GM18505 (cell line): Measurements from ENCODE around the gene PITPNC1.
"Not testable (repeated sequence)": the region's sequence is repeated elsewhere in the genome, so short reads cannot be mapped to it uniquely, and the experiment has no call there.

Experiments
- ATAC-seq: cut with Tn5 transposase; IDR thresholded peaks from one replicate; pipeline ENCODE4 v1.9.1; 2021; ENCODE audit not compliant: unreplicated experiment
- POLR2A ChIP-seq: IDR thresholded peaks from 4 replicates; pipeline ENCODE4 v1.6.1; 2011; ENCODE audit warnings: borderline replicate concordance; ENCODE audit not compliant: insufficient read depth, insufficient read length; ENCODE audit errors: extremely low read depth

PITPNC1 gene

DNA sequence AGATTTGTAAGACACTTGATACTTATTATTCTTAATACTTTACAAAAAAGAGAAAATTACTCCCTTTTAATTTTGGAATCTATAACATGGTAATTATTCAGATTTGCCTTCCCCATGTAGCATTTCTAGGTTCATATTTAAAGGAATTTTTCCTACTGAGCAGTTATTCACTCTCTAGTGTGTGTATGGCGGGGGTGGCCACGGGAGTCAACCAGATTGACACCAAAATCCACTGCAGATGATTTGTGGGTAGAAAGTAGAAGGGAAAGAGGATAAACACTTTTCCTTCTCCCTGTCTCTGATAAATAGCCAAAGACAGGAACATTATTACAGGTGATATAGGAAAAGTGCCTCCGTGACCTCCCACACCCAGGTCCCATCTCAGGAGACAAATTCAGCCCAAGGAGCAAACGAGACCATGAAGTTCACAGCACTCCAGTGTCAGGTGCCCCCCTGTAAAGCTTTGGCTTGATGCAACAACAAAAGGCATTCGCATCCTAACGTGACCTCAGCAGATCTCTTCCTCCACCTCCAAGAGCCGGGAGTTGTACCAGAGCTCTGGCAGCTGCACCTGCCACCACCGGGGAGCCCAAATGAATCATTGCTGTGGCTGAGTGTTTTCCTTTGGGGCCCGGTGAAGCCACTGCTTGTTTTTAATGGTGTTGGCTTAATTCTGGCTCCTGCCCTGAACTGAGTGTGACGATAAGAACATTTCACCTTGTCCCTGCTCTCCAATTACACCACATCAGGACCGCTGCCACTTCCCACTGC, 248.0 kb downstream of the PITPNC1 start:
- no peak for ATAC-seq
- no peak for TF ChIP-seq POLR2A

- no peak for ATAC-seq
- no peak for TF ChIP-seq POLR2A
Measured at GRCh38 chr17:67625971-67626370, 248.9 kb downstream of the PITPNC1 start.

DNA sequence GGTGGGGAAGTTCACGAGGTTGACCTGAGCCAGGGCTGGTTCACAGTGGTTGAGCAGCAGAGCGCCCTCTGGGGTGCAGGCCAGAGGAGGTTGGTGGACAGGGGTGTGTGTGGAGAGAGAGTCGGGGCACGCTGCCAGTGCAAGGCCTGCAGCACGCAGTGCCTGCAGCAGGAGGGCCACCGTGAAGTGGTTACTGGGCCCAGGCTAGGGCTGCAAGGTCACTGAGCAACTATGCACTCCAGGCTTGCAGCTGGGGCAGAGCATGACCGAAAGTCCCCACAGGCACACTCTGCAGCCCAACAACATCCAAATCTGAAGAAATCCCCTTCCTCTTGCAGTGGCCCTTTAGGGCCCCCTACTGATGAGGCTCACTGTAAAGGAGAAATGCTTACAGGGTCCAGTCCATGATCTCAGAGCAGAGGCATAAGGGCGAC, 251.5 kb downstream of the PITPNC1 start:
- TF ChIP-seq POLR2A, result no peak
- no peak for ATAC-seq

DNA sequence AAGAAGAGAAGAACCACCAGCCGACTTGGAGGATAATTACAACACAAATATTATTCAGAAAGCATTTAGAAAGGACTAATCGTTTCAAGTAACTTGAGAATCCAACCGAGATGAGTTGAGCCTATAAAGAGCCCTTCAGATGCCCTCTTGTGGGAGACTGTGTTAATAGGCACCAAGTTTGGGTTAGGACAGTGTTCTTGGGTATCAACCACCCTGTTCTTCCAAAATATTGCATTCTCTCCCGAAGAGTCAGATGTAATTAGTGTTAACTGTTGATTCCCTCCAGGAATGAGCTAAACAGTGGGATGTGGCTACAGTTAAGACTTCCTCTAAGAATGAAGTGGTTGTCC, 252.9 kb downstream of the PITPNC1 start:
- no peak for ATAC-seq
- TF ChIP-seq POLR2A, result no peak

DNA sequence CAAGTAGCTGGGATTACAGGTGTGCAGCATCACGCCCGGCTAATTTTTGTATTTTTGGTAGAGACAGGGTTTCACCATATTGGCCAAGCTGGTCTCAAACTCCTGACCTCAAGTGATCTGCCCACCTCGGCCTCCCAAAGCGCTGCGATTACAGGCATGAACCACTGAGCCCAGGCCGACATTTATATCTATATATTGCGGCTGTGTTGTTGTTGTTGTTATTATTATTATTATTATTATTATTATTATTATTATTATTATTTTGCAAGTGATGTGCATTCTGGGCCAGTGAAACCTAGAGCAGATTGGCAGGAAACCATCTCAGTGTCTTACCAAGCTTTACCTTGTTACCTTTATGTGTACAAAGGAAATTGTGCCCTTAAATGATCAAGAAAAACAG, 253.8 kb downstream of the PITPNC1 start:
- ATAC-seq, result not testable (repeated sequence)

GRCh38 chr17:67632141-67632540, 255.1 kb downstream of the PITPNC1 start:
- TF ChIP-seq POLR2A, result no peak
- ATAC-seq, result no peak

DNA sequence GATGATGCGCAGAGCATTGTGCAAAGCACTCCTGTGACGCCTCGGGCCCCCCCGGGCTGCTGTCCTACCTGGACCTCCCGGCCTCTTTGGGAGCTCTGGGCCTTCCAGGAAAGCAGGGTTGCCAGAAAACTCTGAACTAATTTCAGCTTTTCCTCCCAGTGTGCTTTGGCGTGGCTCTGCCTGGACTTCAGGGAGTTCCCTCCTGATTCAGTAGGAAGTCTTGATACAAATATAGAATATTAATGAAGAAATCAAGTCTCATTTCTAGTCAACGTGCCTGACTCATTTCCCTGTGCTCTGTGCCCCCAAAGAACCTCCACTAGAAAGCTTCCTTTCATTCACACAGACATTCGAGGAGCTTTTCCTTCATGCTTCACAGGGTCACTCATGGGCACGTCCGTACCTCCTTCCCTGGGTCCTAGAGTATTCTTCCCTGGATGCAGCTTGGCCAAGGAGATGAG, 256.7 kb downstream of the PITPNC1 start:
- TF ChIP-seq POLR2A, result no peak
- ATAC-seq, result no peak

GRCh38 chr17:67635681-67636080, 258.6 kb downstream of the PITPNC1 start:
- TF ChIP-seq POLR2A, result no peak
- ATAC-seq, result no peak

DNA sequence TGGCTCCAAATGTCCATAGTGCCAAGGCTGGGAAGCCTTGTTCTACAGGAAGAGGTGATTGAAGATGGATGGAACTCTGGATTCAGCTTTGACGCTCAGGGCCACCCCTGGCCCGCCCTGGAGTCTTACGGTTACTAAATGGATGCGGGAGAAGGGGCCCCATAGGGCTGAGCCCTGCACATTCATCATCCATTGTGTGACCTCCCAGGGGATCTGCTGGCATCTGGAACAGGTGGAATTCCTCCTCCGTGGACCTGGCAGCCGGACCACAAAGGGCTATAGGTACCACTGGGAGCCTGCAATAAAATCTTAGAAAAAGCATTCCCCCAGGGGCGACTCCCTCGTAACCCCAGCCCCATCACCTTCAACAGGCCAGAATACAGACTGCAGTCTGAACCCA, 259.2 kb downstream of the PITPNC1 start:
- no peak for ATAC-seq
- TF ChIP-seq POLR2A, result no peak

DNA sequence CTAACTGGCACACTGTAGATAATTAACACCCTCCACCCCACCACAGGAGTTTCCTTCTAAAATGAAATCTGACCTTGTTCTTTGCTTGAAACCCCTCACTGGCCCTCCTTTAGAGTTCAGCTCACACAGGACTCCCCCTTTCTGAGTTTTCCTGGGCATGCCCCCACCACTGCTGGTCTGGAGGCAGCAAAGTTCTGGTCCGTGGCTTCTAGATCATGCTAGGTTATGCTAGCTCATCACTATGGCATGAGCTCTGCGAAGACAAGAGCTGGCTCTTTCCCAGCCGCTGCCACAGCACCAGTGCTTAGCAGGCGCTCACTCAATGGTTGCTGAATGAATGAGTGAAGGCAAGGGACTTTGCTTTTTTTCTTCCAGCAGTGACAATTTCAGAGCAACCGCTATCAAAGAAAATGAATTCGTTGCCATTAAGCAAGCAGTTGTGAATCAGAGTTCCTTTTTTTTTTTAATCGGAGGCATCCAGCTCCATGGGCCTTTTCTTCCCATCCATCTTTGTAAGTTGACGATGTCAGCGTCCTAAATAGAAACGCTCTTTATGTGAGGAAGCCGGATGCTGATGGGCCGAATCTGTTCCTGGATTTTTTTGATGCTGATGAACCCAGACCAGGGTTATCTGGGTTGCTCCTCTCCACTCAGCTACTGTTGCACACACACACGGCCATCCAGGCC, 259.9 kb downstream of the PITPNC1 start:
- ATAC-seq, result no peak
- TF ChIP-seq POLR2A, result no peak

DNA sequence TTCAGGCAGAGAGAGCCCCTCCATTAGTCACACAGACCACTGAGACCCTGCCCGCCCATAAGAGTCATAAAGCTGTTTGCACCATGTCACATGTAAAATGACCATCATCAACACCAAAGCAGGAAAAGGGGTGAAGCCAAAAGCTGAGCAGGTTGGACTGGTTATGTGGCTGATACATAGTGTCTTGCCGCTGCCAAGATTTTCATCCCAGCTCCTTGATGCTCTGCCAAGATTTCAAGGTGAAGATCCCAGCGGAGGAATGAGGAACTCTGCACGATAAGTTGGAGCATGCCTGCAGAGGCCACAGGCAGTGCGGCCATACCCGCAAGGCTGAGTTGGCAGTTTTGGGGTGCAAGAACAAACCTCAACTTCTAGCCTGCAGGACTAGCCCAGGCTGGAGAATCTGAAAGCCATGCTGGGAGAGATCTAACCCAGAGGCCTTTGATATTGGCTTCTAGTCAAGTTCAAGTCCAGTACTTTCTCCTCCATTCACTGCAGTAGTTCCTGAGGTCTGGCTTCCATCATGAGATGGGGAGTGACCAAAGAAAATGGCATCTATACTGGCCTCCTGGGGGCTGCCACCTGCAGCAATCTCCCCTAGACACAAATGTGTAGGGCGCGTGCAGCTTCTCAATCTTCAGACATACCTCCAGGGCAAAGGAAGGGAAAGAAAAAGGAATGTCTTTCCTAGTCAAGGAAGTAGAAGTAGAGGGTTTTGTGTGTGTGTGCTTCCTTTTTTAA, 261.0 kb downstream of the PITPNC1 start:
- TF ChIP-seq POLR2A, result no peak
- ATAC-seq, result no peak

DNA sequence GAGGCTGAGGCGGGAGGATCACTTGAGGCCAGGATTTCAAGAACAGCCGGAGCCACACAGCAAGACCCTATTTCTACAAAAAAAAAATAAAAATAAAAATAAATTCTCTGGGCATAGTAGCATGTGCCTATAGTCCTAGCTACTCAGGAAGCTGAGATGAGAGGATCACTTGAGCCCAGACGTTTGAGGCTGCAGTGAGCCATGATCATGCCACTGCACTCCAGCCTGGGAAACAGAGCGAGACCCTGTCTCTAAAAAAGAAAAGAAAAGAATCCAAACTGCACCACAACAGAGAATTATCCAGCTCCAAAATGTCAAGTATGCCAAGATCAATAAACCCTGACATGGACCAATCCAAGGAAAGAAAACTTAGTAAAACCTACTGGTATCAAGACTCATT, 261.8 kb downstream of the PITPNC1 start:
- ATAC-seq, result no peak
- no peak for TF ChIP-seq POLR2A

DNA sequence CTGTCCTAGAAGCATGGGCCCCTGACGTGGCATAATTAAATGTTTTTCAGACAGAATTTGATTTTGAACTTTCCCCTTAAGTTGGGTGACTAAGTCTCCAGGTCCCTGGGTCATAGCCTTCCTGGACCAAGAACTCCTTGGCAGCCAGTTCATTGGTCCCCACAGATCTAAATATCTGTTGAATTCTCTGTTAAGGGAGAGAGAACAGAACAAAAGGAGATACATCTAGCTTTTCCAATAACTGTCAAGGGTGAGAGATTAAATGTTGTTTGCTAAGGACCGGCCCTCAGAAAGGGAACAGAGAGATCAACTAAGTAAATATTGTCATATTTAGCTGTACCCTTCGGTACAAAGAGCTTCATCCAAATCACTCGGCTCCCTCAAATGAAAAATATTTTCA, 262.5 kb downstream of the PITPNC1 start:
- ATAC-seq, result no peak
- TF ChIP-seq POLR2A, result no peak

GRCh38 chr17:67639979-67640378, 262.9 kb downstream of the PITPNC1 start:
- TF ChIP-seq POLR2A, result no peak
- no peak for ATAC-seq

DNA sequence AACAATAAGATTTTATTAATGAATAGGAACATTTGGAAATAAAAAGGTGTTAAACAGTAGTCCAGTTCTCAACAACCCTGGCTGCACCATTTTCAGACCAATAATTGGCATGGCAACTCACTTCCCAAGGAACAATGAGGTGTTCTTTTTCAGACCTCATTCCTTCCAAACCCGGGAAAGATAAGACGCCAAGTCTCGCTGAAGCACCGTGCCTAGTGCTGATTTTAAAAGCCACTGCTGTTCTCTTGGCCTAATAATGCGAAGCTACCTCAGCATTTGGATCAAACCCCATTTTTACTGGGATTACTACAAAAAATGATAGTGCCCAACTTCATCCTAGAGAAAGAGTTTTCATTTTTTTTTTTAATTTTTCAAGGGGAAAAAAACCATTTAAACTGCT, 265.4 kb downstream of the PITPNC1 start:
- ATAC-seq, result no peak
- TF ChIP-seq POLR2A, result no peak

GRCh38 chr17:67644061-67644460, 267.0 kb downstream of the PITPNC1 start:
- no peak for TF ChIP-seq POLR2A
- ATAC-seq, result no peak

GRCh38 chr17:67645195-67645594, 268.1 kb downstream of the PITPNC1 start:
- not testable (repeated sequence) for ATAC-seq
